Type B pancreatic cell (in vitro differentiated cells): ENCODE measurements around the gene TCF7L2. TPM values are rescaled to one million over a fixed set of nuclear protein-coding genes. Genes with fewer than 3 reads are reported as not detected.

Source experiments
- DNase-seq: peaks from one replicate; pipeline ENCODE4 v3.0.0; 2021; ENCODE audit warnings: mixed read lengths; ENCODE audit not compliant: unreplicated experiment; ENCODE audit errors: extremely low spot score
- H3K27ac Mint-ChIP-seq: 2 replicates; pipeline ENCODE4 v1.8.0; 2021; ENCODE audit warnings: mild to moderate bottlenecking, mixed read lengths
- H3K27me3 Mint-ChIP-seq: 2 replicates; pipeline ENCODE4 v1.8.0; 2021; ENCODE audit warnings: mixed read lengths
- H3K36me3 Mint-ChIP-seq: 2 replicates; pipeline ENCODE4 v1.8.0; 2021; ENCODE audit warnings: mixed read lengths
- H3K4me1 Mint-ChIP-seq: one replicate; pipeline ENCODE4 v1.8.0; 2021; ENCODE audit warnings: mixed read lengths; ENCODE audit not compliant: unreplicated experiment
- H3K4me3 Mint-ChIP-seq: 2 replicates; pipeline ENCODE4 v1.8.0; 2021; ENCODE audit warnings: mild to moderate bottlenecking, mixed read lengths
- H3K9me3 Mint-ChIP-seq: 2 replicates; pipeline ENCODE4 v1.8.0; 2021; ENCODE audit warnings: mixed read lengths
- total RNA-seq: library from RNA; stranded (reverse); gene quantifications from 2 replicates; pipeline ENCODE4 v1.2.1, GENCODE V29; 2021; ENCODE audit warnings: low replicate concordance
- TF ChIP-seq, protein P1 (sequence below): fragments of 200-600 bp; sonication (generic); conservative IDR thresholded peaks from 2 replicates; pipeline ENCODE4 v1.5.0; 2021; ENCODE audit warnings: antibody characterized with exemption, mild to moderate bottlenecking

The TCF7L2 gene
- total RNA-seq, 1 donor from 2014 or later, result 39.7 TPM

DNA sequence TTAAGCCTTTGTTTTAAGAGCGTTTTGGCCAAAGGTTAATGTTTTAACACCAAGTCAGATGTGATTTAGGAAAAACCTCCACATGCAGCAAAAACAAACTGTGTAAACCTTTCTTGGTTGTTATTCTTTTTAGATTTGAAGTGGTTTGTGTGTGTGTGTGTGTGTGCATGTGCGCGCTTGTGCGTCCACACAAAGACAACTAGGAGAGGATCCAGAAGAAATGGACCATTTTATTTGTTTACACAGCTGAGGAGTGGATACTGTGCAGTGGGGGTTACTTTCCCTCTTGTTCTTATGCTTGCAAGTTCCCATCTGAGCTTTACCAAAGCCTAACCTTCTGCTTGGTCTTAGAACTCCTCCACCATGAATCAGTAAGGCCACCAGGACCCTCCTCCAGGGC lies 20.0 kb downstream of the TCF7L2 start:
- Mint-ChIP-seq H3K36me3 (peaks cover 54% of the 10 kb centered on the region), H3K4me1 (peaks cover 16% of the 10 kb centered on the region), H3K9me3 (no peaks in the 10 kb centered on the region), H3K4me3 (no peak overlapping the region), H3K27ac (no peak overlapping the region), H3K27me3 (no peaks in the 10 kb centered on the region)
- no peak for DNase-seq
- TF ChIP-seq, protein P1, sequence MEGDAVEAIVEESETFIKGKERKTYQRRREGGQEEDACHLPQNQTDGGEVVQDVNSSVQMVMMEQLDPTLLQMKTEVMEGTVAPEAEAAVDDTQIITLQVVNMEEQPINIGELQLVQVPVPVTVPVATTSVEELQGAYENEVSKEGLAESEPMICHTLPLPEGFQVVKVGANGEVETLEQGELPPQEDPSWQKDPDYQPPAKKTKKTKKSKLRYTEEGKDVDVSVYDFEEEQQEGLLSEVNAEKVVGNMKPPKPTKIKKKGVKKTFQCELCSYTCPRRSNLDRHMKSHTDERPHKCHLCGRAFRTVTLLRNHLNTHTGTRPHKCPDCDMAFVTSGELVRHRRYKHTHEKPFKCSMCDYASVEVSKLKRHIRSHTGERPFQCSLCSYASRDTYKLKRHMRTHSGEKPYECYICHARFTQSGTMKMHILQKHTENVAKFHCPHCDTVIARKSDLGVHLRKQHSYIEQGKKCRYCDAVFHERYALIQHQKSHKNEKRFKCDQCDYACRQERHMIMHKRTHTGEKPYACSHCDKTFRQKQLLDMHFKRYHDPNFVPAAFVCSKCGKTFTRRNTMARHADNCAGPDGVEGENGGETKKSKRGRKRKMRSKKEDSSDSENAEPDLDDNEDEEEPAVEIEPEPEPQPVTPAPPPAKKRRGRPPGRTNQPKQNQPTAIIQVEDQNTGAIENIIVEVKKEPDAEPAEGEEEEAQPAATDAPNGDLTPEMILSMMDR, result no peak

DNA sequence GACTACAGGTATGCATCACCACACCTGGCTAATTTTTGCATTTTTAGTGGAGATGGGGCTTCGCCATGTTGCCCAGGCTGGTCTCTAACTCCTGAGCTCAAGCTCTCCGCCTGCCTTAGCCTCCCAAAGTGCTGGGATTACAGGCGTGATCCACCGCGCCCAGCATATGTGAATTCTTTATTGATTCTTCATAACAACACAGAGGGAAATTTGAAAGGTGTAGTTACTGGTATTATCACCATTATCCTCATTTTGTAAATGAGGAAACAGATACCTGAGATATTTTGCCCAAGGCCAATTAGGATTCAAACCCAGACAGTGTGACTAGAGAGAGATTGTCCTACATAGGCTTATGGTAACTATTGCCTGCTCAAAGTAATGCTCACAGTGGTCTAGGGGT lies 22.6 kb downstream of the TCF7L2 start:
- Mint-ChIP-seq H3K27me3 (peaks cover 6% of the 10 kb centered on the region), H3K9me3 (no peaks in the 10 kb centered on the region), H3K27ac (no peak overlapping the region), H3K4me3 (no peak overlapping the region), H3K4me1 (peaks cover 18% of the 10 kb centered on the region), H3K36me3 (peaks cover 50% of the 10 kb centered on the region)
- DNase-seq, result no peak
- TF ChIP-seq, protein P1, result no peak

DNA sequence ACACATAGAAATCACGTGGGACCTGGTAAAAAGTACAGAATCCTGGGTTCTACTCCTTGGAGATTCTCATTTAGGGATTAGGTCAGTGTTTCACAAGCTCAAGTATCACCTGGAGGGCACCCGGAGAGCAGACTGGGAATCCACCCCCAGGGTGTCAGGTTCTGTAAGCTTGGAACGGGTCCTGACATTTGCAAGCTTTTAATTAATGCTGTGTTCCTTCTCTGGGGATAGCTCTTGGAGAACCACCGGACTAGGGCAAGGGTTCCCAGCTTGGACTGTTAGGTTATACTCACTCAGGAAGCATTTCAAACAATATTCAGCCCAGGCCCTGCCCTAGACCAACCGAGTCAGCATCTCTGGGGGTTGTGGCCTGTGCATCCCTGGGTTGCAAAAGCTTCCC lies 23.0 kb downstream of the TCF7L2 start:
- H3K9me3 Mint-ChIP-seq, result no peaks in the 10 kb centered on the region
- peaks cover 20% of the 10 kb centered on the region for H3K4me1 Mint-ChIP-seq
- TF ChIP-seq, protein P1, result no peak
- peaks cover 6% of the 10 kb centered on the region for H3K27me3 Mint-ChIP-seq
- H3K4me3 Mint-ChIP-seq, result no peak overlapping the region
- H3K27ac Mint-ChIP-seq, result no peak overlapping the region
- DNase-seq, result no peak
- H3K36me3 Mint-ChIP-seq, result peaks cover 50% of the 10 kb centered on the region

DNA sequence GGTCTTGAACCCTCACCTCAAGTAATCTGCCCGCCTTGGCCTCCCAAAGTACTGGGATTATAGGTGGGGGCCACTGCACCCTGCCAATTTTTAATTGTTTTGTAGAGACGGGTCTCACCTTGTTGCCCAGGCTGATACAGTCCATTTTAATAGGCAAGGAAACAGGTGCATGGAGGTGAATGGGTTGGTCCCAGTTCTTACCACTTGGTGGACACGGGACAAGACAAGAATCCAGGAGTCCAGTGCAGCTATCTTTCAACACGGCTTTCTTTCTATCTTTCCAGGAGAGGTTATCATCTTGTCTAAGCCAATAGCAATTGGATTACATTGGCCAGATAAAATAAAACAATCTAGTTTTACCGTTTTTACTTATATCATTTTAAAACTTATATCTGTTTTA lies 23.8 kb downstream of the TCF7L2 start:
- Mint-ChIP-seq H3K4me3 (no peak overlapping the region), H3K4me1 (peaks cover 20% of the 10 kb centered on the region), H3K9me3 (no peaks in the 10 kb centered on the region), H3K27ac (no peak overlapping the region), H3K27me3 (peaks cover 6% of the 10 kb centered on the region), H3K36me3 (peaks cover 47% of the 10 kb centered on the region)
- no peak for DNase-seq
- TF ChIP-seq, protein P1, result no peak

DNA sequence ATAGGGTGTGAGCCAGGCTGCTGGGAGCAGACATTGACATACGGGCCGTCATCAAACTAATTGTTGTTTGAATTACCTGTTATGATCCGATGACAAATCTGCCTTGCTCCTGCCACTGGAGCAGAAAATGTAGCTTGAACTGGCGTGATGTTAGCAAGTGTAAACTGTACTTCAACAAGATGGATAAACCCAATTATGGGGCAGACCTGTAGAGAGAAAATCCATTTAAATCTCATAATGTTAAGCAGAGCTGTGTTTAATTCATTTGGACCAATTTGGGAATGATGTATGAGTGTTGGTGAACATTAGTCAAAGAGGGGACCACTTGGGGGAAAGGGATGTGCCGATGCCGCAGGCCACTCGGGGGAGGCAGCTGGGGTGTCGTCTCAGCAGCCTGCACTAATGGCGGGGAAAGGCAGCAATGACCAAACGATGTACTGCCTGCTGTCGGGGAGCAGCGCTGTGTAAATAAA lies 27.4 kb downstream of the TCF7L2 start:
- Mint-ChIP-seq H3K4me3 (peak overlapping the region; percentile 29), H3K27me3 (peaks cover 13% of the 10 kb centered on the region), H3K27ac (peak overlapping the region; percentile 51), H3K36me3 (peaks cover 30% of the 10 kb centered on the region), H3K4me1 (peaks cover 27% of the 10 kb centered on the region), H3K9me3 (no peaks in the 10 kb centered on the region)
- TF ChIP-seq, protein P1, result no peak
- no peak for DNase-seq

DNA sequence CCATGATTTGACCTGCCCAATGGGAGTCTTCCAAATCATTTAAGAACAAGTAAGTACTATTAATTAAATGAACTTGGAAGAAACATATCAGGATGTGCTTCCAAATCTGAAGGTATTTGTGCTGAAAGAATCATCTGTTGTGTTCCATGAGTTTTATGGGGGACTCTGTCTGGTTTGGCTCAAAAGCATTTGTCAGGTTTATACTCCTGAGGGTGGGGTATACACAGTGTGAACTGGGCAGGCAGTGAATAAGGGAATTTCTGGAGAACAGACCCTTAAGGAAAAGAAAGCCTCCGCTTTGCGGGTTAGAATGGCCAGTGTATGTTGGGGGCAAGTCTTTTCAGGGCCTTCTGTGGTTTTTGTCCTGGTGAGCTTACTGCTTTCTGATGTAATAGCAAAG lies 29.9 kb downstream of the TCF7L2 start:
- Mint-ChIP-seq H3K9me3 (no peaks in the 10 kb centered on the region), H3K27me3 (peaks cover 13% of the 10 kb centered on the region), H3K36me3 (peaks cover 22% of the 10 kb centered on the region), H3K27ac (no peak overlapping the region), H3K4me1 (peaks cover 42% of the 10 kb centered on the region), H3K4me3 (no peak overlapping the region)
- no peak for DNase-seq
- TF ChIP-seq, protein P1, result no peak
